Activated gamma-delta T cell treated with anti-CD3 and anti-CD28 coated beads, Interleukin-2, amount 50 U/mL, for 16 hours (primary cell): Measurements from ENCODE around the gene SDK2.
"Not testable (repeated sequence)": the region's sequence is repeated elsewhere in the genome, so short reads cannot be mapped to it uniquely, and the experiment has no call there.

Source experiments
- DNase-seq: peaks from one replicate; pipeline ENCODE4 v3.0.0-alpha.2; 2020; ENCODE audit warnings: low read depth

Gene SDK2

GRCh38 chr17:73342050-73342522 lies 302.2 kb downstream of the SDK2 start:
- no peak for DNase-seq

GRCh38 chr17:73341350-73342049 lies 302.7 kb downstream of the SDK2 start:
- DNase-seq = no peak

DNA sequence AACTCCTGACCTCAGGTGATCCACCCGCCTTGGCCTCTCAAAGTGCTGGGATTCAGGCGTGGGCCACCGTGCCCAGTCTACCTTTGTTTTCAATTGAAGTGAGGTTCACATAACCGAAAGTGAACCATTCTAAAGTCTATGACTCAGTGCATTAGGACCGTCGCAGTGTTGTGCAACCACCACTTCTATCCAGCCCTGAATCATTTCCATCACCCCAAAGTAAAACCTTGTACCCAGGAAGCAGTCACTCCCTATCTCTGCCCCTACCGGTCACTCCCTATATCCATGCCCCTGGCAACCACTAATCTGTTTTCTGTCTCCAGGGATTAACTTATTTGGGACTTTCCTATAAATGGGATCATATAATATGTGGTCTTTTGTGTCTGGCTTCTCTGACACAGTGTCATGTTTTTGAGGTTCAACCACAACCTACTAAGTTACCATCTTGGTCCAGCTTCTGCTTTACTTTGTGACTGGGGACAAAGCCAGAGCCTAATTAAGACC lies 304.1 kb downstream of the SDK2 start:
- no peak for DNase-seq

GRCh38 chr17:73338566-73339197 lies 305.6 kb downstream of the SDK2 start:
- DNase-seq = no peak

DNA sequence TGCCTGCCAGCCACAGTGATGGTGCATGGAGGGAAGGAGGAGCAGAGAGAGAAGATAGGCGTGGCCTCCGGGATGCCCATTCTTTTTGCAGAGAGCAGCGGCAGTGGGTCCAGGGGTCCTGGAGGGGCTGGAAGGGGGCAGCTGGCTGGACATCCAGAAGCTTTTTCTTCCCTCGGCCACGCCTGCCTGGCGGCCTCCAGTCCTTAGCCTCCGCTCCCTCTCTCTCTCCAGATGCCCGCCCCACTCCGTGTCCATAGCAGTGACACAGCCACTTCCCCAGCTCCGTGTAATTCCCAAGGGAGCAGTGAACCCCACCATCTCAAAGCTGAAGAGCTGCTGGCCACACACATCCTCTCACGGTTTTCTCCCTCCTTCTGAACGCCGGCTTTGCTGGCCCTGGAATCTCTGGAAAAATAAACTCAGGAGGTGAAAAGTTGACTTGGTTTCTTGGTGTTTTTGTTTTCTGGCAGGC lies 306.2 kb downstream of the SDK2 start:
- DNase-seq = no peak

- DNase-seq = no peak
Observed at GRCh38 chr17:73337330-73337710, 306.9 kb downstream of the SDK2 start.

DNA sequence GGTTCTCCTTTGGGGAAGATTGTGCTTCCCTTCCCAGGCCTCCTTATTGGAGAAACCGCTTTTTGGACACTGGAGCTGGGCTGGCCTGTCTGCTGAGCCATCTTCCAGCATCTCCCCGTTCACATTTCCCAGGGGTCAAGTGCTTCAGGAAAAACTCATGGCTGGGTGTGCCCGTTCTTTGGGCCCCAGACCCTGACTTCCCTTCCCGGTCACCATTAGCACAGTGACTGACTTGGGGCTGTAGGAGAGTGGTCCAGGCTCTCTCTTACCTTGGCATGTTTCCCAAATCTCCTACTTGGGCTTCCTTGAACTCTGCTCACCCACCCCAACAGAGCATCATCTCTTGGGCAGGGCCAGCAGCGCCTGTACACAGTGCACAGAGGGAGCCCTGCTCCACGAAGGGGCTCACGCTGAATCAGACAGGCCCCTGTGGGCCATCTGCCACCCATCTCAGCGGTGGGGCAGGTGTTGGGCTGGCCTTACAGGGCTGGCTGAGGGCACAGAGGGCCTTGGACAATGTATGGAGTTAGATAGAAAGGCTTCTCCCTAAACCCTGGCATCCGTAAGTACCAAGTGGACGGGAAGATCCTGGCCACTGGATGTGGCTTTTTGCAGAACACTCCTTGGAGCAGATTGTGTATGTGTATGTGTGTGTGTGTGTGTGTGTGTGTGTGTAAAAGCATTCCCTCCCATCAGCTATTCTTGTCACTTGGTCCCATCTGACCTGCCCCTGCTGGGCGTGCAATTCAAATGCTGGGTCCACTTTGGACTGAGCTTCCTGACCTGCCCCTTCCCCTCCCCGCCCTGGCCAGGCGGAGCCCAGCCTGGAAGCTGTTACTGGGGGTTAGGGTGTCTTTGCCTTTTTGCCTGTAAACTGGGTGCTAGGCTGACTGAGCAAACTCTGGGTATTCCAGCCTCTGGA lies 307.6 kb downstream of the SDK2 start:
- DNase-seq = no peak

DNA sequence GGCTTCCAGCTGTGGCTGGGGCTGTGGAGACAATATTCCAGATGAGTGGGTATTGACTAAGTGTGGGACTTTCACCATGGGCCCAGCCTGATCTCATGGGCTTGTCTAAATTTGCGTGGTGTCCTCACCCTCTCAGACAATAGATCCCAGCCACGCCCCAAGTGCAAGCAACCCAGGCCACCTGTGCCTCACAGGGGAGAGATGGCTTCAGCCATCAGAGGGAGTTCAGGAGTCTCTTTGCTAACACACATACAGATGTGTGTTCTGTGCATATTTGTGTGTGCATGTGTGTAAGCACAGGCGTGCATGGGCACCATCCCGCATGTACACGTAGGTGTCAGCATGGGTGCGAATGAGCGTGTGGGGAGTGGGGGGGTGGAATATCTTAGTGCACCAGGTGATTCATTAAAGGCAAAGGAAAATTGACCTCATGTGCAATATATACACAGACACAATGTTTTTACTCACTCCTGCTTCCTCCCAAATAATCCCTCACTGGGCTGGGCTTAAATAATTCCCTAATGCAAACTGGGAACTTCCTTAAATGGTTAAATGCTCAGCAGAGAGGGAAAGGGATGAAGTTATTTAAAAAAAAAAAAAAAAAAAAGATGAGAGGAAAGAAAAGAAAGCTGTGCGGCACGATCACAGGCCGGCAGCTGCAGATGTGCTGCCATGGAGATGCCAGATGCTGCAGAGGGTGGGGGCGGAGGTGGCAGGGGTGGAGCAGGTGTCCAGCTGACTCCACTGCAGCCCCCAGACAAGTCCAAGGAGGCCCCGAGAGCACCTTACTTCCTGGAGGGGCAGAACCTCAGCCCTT lies 308.4 kb downstream of the SDK2 start:
- DNase-seq = no peak

GRCh38 chr17:73334771-73335513 lies 309.3 kb downstream of the SDK2 start:
- DNase-seq = no peak

GRCh38 chr17:73333445-73333844 lies 310.8 kb downstream of the SDK2 start:
- DNase-seq = not testable (repeated sequence)

GRCh38 chr17:73331060-73331459 lies 313.2 kb downstream of the SDK2 start:
- DNase-seq = no peak

GRCh38 chr17:73327676-73328075 lies 316.6 kb downstream of the SDK2 start:
- DNase-seq = no peak

DNA sequence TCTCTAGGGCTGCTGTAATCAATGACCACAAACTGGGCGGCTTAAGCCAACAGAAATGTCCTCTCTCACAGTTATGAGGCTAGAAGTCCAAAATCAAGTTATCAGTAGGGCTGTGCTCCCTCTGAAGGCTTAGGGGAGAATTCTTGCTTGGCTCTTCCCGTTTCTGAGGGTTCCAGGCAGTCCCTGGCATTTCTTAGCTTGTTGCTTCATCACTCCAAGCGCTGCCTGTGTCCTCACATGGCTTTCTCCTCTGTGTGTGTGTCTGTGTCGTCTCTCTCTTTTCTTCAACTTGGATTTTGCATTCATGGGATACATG lies 318.8 kb downstream of the SDK2 start:
- DNase-seq = no peak

GRCh38 chr17:73324711-73325526 lies 319.3 kb downstream of the SDK2 start:
- no peak for DNase-seq

GRCh38 chr17:73324160-73324475 lies 320.1 kb downstream of the SDK2 start:
- no peak for DNase-seq

DNA sequence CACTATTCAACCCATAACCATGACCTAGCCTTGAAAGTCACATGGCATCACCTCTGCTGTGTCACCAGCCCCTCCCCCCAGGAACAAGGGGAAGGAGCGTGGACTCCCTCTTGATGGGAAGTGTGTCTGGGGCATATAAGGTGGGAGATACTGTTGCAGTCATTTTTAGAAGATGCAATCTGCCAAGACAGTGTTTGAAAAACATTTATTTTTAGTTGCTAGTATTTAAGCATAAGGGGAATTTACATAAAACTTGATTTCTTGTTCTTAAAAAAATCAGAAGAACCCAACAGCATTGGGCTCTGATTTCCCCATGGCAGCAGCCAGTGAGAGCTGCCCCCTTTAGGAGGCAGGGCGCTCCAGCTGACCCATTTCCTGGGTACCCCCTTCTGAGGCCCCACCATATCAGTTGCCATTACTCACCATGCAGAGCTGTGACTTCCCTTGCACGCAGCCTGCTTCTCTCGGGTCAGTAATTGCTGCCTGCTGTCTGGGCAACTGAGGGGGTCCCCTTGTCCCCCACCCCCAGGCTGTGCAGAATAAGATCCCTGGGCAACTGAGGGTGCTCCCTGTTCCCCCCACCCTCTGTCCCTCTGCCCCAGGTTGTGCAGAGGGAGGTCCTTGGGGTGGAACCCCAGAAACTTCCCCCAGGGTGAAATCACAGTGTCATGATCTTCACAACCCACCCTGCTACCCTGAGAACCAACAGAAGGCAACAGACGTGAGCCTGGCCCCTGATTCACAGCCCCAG lies 320.7 kb downstream of the SDK2 start:
- no peak for DNase-seq

- no peak for DNase-seq
Observed at GRCh38 chr17:73320601-73321264, 323.5 kb downstream of the SDK2 start.

DNA sequence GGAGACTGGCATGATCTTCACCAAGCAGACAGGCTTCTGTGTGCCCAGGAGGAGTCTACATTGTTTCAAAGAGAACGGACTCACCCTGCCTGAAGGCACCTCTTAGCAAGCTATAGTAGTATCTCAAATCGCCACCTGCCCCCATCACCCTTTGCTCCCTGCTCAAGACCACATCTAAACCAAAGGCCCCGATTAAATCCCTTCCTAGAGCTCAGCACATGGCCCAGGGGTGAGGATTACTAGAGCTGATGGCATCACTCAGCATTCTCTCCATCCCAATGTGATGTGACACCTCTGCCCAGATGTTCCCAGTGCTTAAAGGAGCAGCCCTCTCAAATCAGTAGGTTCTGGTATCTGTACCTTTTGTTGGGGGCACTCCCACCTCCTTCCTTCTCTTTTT lies 324.5 kb downstream of the SDK2 start:
- DNase-seq = no peak

DNA sequence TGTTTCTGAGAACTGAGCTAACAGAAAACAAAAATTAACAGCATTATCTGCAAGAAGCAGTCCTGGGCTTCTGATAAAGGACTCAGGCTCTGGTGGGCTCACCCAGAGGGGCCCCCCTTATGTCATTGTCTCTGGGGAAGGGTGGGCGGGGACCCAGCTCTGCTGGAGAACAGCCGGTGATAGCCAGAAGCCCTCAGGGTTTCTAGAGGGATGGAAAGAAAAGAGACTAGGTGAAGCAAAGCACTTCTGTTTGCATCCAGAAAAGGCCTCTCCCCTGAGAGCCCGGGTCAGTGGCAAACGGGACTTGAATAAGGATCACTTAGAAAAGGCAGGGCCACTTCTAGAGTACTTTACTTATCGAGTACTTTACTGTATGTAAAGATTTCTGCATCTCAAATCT lies 325.4 kb downstream of the SDK2 start:
- no peak for DNase-seq
